Embryonic facial prominence (tissue), 1 donor: ENCODE results near the gene USH2A.

Source experiments
- DNase-seq: peaks from one replicate; pipeline ENCODE4 v3.0.0-alpha.2; 2016; ENCODE audit errors: extremely low spot score

Gene USH2A

DNA sequence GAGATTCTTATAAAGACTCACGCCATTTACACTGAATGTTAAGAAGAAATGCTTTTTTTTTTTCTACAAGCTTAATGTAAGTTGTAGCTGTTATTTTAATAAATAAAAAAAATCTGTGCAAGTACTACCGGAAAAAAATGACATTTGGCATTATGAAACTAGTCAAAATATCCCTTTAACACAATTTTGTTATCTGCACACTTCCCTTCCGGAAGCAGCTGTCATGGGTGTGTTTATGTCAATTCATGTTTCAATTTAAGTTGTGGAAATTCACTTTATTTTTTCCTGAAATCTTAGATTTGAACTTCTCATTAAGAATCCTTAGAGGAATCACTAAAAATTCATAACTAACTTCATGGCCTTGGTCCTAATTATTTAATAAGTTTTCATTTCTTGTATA, 548.0 kb downstream of the USH2A start:
- DNase-seq = no peak

DNA sequence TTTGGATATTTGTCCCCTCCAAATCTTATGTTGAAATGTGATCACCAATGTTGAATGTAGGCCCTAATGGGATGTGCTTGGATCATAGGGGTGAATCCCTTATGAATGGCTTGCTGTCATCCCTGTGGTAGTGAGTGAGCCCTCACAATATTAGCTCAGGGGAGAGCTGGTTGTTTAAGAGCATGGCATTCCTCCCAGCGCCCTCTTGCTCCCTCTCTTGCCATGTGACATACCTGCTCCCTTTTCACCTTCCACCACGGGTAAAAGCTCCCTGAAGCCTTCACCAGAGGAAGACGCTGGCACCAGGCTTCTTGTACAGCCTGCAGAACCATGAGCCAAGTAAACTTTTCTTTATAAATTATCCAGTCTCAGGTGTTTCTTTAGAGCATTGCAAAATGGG, 550.6 kb downstream of the USH2A start:
- DNase-seq = no peak

DNA sequence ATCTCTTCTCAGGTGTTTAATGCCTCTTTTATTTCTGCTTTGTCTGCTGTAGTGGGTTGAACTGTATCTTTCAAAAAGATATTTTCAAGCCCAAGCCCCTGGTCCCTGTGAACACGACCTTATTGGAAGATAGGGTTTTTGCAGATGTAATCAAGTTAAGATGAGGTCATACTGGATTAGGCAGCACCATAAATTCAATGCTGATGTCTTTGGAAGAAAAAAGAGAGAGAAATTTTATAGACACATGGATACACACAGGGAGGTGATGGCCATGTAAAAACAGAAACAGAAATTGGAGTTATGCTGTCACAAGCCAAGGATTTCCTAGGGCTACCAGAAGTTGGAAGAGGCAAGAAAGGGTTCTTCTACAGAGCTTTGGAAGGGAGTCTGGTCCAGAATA, 554.7 kb downstream of the USH2A start:
- DNase-seq = no peak

DNA sequence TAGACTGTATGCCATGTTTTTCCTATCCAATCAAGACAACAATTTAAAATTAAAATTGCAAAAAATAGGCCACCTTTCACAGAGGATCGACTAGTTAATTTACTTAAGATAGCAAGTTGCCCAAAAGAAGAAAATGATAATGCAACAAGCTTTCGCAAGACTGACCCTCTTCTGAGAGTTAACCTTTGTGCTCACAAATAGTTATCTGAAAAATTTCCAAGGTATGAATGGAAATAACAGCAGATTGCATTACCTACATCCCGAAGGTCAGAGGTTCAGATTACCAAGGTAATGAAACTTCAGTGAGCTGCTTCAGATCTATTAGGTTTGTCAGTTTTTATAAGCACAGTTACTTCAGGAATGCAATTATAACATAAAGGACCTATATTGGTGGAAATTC, 558.2 kb downstream of the USH2A start:
- no peak for DNase-seq

DNA sequence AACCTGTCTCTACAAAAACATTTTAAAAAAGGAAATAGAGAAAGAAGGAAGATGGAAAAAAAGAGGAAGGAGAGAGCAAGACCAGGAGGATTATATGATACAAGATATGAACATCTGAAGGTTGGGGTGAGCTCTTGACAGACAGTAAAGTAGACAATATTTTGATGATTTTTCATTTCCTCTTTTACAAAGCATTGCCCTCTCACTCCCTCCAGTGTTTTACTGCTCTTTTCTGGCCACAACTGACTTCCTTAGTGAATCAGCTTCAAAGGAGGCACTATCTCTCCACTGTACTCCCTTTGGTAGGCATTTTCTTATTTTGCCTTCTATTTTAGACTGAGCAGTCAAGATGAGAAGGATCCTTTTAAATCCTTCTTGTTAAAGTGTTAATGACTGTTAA, 559.5 kb downstream of the USH2A start:
- DNase-seq = no peak

DNA sequence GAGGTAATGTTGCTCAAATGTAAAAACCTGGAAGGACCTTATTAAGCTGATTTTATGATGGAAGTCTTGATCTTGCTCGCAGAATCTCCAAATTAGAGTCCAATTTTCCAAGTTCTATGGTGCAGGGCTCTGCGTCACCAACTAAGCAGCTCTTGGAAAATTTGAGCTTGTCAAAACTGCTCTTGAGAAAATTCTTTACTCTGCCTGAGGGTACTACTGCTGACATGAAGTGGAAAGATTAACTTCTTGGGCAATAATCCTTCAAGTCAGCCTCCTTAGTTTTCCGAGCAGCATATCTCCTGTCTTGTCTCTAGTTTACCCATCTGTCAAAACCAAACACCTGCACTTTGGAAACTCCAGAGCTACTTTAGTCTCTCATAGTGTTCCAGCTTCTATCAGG, 562.4 kb downstream of the USH2A start:
- DNase-seq = no peak

DNA sequence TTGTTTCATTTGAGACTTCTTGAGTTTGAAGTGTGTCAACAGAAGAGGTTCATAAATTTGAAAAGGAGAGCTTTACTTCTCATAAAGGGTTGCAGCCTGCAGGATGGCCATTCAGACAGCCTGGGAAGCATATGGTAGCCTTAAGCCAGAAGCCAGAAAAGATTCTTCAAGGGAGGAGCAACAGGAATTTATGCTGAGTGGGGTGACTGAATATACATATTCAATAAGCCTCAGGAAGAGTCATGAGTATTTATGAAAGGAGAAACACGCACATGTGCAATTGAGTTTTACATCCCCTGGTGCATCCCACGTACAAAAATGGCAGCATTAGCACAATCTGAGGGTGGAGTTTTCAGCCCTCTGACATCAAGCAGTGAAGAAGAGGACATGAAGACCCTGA, 565.9 kb downstream of the USH2A start:
- DNase-seq = no peak

DNA sequence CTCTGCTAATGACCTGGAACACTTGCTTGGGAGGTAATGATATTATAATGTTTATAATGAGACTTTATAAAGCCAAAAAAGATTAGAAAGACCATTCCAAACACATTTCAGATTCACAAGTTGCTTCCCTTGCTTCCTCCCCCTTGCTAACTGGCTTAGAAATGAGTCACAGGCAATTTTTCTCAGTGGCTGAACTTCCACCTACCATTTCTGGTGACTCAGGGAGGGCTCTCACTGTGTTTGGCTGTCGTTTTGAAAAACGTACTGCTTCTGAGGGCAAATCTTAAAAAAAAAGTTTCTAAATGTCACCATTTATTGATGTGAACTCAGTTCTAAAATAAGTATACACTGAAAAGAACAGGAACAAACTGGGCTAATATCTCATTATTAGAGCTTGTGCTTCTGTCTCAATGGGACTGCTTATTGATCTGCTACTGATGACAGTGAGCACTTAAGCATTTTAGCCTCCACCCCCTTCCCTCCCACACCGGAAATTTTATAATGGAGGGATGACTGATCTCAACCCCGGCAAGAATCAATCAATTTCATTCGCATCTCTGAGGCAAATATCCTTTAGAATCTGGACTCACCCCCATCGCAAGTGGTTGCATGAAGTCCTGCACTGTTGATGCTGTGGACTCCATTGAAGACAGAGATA, 577.9 kb downstream of the USH2A start:
- DNase-seq = no peak

DNA sequence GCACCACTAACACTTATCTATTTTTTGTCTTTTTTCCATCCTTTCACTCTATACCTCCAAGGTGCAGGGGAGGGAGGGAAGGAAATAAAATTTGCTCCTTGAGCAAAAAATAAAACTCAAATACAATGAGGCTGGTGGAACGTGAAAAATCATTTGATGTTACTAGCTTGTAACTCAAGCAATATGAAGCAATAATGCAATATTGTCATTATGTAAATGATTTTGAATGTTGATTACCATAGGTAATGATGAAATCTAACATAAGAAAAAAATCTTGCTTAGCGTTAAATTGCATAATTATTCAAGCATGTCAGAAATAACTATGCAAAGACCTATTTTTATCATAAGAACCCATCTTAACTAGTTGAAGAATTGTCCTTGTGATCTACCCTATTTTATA, 578.5 kb downstream of the USH2A start:
- no peak for DNase-seq

DNA sequence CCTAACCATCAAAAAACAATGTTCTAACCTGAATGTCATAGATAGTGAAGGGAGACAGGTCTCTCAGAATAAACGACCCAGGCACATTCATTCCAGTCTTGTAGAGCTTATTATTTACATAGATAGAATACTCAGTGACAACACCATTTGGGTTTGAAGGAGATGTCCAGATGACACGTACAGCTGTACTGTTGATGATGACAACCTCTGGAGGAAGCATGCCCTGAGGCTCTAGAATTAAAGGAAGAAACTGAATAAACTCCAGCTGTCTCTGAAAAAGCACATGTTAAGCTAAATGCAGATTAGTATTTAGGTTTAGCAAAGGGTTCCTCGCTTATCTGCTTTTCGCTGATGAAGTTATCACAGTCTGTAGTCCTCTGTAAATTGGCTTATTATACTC, 579.0 kb downstream of the USH2A start:
- no peak for DNase-seq

DNA sequence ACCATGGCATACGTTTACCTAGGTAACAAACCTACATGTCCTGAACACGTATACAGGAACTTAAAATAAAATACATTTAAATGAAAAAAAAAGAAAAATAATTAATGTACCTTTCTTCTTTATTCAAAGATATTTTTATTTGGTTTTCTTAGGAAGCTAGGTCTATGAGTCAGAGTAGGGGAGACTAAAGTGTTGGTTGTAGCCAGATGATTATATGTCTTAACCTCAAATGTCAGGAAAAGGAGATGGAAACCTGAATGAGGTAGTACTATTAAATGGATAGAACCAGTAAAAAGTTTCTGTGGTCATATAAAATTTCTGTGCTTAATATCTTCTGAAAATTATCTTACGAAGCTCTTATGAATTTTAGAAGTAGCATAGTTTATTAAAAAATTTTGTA, 580.3 kb downstream of the USH2A start:
- no peak for DNase-seq

DNA sequence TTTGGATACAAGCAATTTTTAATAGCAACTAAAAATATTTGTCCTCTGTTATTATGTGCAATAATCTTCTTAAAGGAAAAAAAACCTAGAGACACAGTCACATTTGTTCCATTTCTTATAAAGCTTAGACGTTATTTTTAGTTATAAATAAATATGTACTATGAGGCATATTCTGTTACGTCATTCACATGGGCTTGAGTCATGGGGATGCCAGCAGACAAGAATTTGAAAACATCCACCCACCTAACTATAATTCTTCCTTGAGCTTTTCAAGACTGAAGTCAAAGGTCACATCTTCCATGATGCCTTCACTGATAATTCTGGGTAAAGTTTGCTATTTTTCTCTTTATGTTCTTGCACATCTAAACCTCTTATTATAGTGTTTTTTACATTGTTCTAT, 587.3 kb downstream of the USH2A start:
- DNase-seq = no peak

DNA sequence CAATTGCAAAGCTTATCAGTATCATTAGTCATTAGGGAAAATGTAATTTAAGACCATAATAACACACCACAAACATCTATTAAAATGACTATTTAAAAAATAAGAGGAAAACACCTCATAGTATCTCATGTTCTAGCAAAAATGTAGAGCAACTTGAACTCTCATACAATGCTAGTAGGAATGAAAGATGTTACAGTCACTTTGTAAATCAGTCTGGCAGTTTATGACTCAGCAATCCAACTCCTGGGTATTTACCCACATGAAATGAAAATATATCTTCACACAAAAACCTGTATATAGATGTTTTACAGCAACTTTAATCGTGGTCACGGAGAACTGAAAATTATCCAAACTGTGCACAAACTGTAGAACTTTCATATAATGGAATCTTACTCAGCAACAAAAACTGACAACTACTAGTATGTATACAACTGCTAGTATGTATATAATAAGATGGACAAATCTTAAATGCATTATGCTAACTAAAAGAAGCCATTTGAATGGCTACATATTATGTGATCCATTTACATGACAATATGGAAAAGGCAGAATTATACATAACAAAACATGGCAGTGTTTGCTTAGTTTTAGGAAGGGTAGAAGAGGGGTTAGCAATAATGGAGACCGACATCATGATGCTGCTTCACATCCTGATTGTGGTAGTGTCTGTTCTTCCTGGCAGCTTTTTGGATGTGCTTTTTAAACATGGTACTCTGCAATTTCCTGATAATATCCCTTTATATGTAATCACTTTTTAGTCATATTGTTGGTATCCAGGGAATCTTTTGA, 589.1 kb downstream of the USH2A start:
- no peak for DNase-seq

DNA sequence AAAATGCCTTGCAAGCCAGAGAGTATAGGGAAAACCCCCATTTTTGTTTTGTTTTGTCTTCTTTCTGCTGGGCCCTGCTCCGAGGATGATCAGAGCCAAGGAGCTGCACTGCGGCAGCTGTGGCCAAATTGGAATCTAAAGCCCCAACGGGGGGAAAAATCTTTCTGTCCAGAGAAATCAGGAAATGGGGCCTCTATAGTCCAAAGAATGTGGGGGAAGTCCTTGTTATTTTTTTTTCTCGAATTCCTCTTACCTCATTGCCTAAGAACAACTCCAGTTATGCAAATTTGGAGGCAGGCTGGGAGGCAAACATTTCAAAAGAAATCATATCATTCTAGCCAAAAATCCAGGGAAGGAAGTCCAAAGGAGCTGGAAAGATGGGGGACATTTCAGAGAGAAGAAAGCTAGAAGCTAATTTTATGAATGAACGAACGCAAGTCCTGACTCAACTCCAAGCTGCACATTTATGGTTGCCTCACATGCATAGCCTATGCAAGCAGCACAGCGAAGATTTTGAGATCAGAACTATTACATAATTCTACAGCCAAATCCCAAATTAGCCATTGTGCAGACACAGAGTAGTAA, 592.9 kb downstream of the USH2A start:
- DNase-seq = no peak

DNA sequence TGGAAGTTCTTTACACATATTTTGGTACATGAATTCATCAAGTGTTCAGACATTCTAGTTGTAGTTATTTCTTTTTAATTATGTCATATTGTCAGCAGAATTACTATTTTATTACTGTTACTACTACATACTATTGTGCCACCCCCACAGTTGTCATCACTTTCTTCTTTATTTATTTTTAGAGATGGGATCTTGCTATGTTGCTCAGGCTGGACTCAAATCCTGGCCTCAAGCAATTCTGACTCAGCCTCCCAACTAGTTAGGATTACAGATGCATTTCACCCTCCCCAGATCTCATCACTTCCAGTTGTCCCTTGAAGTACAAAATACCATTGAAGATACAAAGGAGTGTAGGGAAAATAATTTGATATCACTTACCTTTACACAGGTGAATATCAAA, 598.2 kb downstream of the USH2A start:
- DNase-seq = no peak

DNA sequence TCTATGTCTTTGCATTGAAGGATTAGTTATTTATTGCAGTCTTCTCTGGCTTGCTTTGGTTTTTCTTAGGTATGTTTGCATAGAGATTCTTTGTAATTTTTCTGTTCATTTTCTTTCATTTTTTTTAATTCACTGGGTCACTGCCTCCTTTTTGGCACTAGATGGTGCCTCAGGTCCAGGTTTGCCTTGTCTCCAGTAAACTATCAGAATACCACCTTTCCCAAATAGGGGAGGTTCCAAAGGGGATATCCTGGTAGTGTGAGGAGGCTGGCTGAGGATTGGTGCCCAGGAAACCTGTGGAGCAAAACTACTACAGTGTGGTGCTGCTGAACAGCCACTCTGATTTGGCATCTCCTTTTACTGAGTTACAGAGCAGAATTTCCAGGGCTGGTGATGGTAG, 599.0 kb downstream of the USH2A start:
- DNase-seq = no peak

DNA sequence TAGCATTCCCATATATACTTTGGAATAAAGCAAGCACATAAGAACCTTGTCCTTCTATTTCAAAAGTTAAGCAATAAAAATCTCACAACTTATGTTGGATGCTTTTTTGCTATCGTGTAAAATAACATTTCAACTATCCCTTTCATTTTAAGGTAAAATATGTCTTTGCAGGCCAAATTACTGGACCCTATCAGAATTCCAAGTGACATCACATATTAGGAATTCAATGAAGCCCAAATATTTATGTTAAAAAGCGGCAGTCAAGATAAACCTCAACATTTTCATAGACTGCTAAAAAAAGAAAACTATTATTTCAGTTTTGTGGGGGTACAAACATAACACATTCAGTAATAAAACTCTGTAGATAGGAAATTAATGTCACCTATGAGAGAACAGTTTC, 604.1 kb downstream of the USH2A start:
- no peak for DNase-seq

DNA sequence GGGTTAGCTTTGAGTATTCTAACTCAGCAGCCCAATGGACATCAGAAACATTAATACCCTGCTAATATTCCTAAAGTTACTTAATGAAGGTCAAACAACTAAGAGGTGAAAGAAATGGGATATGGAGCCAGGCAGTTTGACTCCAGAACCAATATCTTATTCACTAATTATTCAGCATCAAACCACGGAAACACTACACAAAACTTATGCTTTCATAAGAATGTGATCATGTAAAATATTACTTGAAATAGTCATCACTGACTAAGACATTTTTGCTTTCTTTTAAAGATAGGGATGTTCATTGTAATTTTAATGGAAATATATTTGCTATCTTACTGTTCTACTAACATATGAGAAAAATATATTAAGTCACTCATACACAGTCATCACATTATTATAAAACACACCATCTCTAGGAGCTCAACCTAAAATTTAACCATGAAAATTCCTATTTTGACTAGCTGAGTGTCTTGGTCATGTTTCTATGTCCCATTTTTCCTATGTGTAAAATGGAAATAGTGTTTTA, 615.3 kb downstream of the USH2A start:
- no peak for DNase-seq

DNA sequence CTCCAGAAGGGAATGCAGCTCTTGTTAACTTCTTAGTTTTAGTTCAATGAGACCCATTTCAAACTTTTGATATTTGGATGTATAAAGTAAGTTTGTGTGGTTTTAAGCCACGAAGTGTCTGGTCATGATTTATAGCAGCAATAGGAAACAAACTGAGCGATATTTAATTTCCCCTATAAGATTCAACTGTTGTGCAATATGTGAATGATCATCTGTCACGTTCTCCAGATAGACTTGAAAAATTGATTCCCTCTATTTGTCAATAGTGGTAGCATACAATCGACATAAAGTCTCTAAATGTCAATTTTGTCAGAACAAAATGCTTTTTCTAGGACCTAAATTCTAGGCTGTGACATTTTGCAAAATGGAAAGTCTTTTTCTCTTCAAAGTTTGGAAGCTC, 616.0 kb downstream of the USH2A start:
- DNase-seq = no peak

DNA sequence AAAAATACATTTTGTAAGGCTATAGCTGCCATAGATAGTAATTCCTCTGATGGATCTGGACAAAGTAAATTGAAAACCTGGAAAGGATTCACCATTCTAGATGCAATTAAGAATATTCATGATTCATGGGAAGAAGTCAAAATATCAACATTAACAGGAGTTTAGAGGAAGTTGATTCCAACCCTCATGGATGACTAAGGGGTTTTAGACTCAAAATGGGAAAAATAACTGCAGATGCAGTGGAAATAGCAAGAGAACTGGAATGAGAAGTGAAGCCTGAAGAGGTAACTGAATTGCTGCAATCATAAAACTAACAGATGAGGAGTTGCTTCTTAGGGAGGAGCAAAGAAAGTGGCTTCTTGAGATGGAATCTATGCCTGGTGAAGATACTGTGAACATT, 625.4 kb downstream of the USH2A start:
- no peak for DNase-seq

DNA sequence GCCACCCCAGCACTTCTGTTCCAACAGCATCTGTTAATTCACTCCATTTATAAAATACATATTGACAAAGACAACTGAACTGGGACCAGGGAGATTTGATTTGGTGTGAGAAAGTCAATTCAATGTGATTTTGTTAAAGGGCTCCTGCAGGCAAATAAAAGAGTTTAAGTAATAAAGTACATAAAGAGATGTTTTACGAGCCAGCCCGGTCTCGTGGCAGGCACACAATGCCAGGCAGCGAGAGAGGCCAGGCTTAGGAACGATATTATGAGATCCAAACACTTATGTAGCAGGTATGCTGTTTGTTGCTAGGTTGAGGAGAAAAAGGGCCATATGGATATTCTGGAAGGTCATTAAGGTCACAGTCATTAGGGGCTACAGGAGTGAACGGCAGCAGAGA, 629.1 kb downstream of the USH2A start:
- DNase-seq = no peak

DNA sequence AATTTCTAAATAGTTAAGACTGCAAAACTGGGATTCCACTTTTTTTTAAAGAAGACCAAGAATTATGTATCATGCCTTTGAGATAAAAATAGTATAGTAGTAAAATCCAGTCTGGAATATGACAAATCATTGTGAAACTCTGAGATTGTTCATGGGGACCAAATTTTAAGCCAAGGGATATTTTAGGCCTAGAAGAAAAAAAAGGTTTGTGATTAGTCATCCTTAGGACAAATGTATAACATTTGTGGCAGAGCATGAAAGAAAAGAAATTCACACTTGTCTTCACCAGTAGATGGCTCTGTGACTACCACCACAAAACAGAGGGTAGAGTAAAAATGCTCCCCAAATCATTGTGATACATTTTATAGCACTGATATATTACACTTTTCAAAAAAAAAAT, 630.1 kb downstream of the USH2A start:
- no peak for DNase-seq

DNA sequence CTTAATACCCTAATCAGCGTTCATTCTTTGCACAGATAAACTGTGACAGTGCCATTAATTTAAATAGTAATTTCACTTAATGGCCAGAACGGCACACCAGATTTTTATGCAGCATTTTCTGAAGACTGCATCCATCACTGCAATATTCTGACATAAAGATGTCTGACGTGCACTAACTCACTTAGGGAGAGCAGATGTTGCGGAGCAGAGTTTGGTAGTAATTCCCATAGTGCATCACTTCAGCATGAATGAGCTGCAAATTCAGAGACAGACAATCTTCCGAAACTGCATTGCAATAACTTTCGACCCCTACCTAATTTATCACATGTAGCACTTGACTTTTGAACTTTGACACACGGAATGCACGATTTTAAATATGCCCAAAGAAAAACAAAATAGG, 630.8 kb downstream of the USH2A start:
- DNase-seq = no peak
